ENCODE measurements around the gene ORC2.

Gene ORC2

DNA sequence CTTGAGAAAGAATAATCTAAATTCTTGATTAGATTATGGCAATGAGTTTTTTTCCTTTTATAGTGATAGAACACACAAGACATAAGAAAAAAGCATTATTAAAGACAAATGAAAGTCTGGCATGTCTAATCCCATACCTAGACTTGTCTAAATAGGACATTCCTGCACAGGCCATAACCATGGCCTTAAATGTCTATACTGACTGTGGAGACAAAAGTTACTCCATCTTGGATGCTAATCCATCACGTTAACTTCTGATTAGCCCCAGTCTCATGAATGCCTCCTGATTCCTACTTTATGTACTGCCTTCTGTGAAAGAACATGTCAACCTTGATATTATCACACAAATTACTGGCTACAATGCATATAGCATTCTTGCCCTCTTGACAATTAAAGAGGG lies 23.6 kb downstream of the ORC2 start:
- Histone ChIP-seq H3K9me3 (ENCODE audit: control insufficient read depth, low read length) (no peaks in the 10 kb centered on the region), H3K4me3 (ENCODE audit: low read length) (no peak overlapping the region), H3K27me3 (replicated peaks; ENCODE audit: control insufficient read depth, insufficient read depth, low read length) (no peaks in the 10 kb centered on the region), H3K9ac (ENCODE audit: low read length) (no peak overlapping the region), H3K36me3 (ENCODE audit: control insufficient read depth, insufficient read depth, low read length, severe bottlenecking) (peaks cover 61% of the 10 kb centered on the region), H3K4me1 (ENCODE audit: control insufficient read depth, insufficient read depth, low read length) (peaks cover 8% of the 10 kb centered on the region)
- DNase-seq (ENCODE audit: low read depth): no peak

- H3K36me3 ChIP-seq (ENCODE audit: control insufficient read depth, insufficient read depth, low read length, severe bottlenecking): peaks cover 44% of the 10 kb centered on the region
Measured at GRCh38 chr2:200930947-200931626, 32.4 kb downstream of the ORC2 start.

DNA sequence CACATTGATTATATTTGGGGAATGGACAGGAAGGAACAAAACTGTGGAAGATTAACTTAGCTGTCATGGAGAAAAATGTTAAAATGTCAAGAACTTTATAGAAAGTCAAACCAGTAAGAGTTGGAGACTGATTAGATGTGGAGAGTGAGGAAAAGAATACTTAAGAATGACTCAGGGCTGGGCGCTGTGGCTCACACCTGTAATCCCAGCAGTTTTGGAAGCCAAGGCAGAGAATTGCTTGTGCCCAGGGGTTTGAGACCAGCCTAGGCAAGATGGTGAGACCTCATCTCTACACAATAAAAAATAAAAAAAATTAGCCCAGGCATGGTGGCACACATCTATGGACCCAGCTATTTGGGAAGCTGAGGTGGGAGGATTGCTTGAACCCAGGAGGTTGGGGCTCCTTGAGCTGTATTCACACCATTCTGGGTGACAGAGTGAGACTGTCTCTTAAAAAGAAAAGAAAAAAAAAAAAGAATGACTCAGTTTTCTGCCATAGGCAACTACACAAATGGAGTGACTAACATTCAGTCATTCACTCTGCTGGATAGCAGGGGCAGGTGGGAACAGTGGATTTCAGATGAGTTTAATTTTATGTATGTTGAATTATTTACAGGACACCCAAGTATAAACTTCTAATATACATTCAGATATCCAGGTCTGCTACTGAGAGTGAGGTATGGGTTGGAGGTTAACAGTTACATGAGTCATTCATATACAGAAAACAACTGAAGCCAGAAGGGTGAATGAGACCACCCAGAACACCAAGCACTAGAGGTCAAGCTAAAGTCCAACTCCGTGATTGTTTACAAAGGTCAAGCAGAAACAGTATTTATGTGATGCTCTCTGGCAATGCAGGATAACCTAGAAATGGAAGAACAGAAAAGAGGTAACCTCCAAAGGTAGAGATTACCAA lies 33.9 kb downstream of the ORC2 start:
- H3K9me3 ChIP-seq (ENCODE audit: control insufficient read depth, low read length): no peaks in the 10 kb centered on the region
- H3K9ac ChIP-seq (ENCODE audit: low read length): no peak overlapping the region
- no peaks in the 10 kb centered on the region for H3K27me3 ChIP-seq (replicated peaks; ENCODE audit: control insufficient read depth, insufficient read depth, low read length)
- peaks cover 36% of the 10 kb centered on the region for H3K36me3 ChIP-seq (ENCODE audit: control insufficient read depth, insufficient read depth, low read length, severe bottlenecking)
- H3K4me3 ChIP-seq (ENCODE audit: low read length): no peak overlapping the region
- no peak for DNase-seq (ENCODE audit: low read depth)
- peaks cover 11% of the 10 kb centered on the region for H3K4me1 ChIP-seq (ENCODE audit: control insufficient read depth, insufficient read depth, low read length)

More at GRCh38 chr2:200930947-200931626, 32.4 kb downstream of the ORC2 start:
- Histone ChIP-seq H3K4me3 (ENCODE audit: low read length) (no peak overlapping the region), H3K9me3 (ENCODE audit: control insufficient read depth, low read length) (no peaks in the 10 kb centered on the region), H3K27me3 (replicated peaks; ENCODE audit: control insufficient read depth, insufficient read depth, low read length) (no peaks in the 10 kb centered on the region), H3K4me1 (ENCODE audit: control insufficient read depth, insufficient read depth, low read length) (peaks cover 11% of the 10 kb centered on the region), H3K9ac (ENCODE audit: low read length) (no peak overlapping the region)
- peak; percentile 33 for DNase-seq (ENCODE audit: low read depth)

- no peak overlapping the region for H3K4me3 ChIP-seq (ENCODE audit: low read length)
- no peaks in the 10 kb centered on the region for H3K27me3 ChIP-seq (replicated peaks; ENCODE audit: control insufficient read depth, insufficient read depth, low read length)
- H3K36me3 ChIP-seq (ENCODE audit: control insufficient read depth, insufficient read depth, low read length, severe bottlenecking): peaks cover 70% of the 10 kb centered on the region
- H3K9ac ChIP-seq (ENCODE audit: low read length): no peak overlapping the region
- no peaks in the 10 kb centered on the region for H3K9me3 ChIP-seq (ENCODE audit: control insufficient read depth, low read length)
- no peaks in the 10 kb centered on the region for H3K4me1 ChIP-seq (ENCODE audit: control insufficient read depth, insufficient read depth, low read length)
- no peak for DNase-seq (ENCODE audit: low read depth)
Measured at GRCh38 chr2:200922439-200922838, 41.0 kb downstream of the ORC2 start.

GRCh38 chr2:200913654-200914053 lies 49.8 kb downstream of the ORC2 start:
- Histone ChIP-seq H3K27me3 (replicated peaks; ENCODE audit: control insufficient read depth, insufficient read depth, low read length) (no peaks in the 10 kb centered on the region), H3K9me3 (ENCODE audit: control insufficient read depth, low read length) (no peaks in the 10 kb centered on the region), H3K36me3 (ENCODE audit: control insufficient read depth, insufficient read depth, low read length, severe bottlenecking) (peaks cover 52% of the 10 kb centered on the region), H3K9ac (ENCODE audit: low read length) (peak overlapping the region; percentile 49), H3K4me3 (ENCODE audit: low read length) (no peak overlapping the region), H3K4me1 (ENCODE audit: control insufficient read depth, insufficient read depth, low read length) (peaks cover 13% of the 10 kb centered on the region)
- DNase-seq (ENCODE audit: low read depth): peak; percentile 65

GRCh38 chr2:200909958-200910357 lies 53.5 kb downstream of the ORC2 start:
- peaks cover 46% of the 10 kb centered on the region for H3K36me3 ChIP-seq (ENCODE audit: control insufficient read depth, insufficient read depth, low read length, severe bottlenecking)
- no peak overlapping the region for H3K4me3 ChIP-seq (ENCODE audit: low read length)
- H3K27me3 ChIP-seq (replicated peaks; ENCODE audit: control insufficient read depth, insufficient read depth, low read length): no peaks in the 10 kb centered on the region
- H3K4me1 ChIP-seq (ENCODE audit: control insufficient read depth, insufficient read depth, low read length): peaks cover 13% of the 10 kb centered on the region
- H3K9me3 ChIP-seq (ENCODE audit: control insufficient read depth, low read length): no peaks in the 10 kb centered on the region
- no peak overlapping the region for H3K9ac ChIP-seq (ENCODE audit: low read length)
- DNase-seq (ENCODE audit: low read depth): no peak

DNA sequence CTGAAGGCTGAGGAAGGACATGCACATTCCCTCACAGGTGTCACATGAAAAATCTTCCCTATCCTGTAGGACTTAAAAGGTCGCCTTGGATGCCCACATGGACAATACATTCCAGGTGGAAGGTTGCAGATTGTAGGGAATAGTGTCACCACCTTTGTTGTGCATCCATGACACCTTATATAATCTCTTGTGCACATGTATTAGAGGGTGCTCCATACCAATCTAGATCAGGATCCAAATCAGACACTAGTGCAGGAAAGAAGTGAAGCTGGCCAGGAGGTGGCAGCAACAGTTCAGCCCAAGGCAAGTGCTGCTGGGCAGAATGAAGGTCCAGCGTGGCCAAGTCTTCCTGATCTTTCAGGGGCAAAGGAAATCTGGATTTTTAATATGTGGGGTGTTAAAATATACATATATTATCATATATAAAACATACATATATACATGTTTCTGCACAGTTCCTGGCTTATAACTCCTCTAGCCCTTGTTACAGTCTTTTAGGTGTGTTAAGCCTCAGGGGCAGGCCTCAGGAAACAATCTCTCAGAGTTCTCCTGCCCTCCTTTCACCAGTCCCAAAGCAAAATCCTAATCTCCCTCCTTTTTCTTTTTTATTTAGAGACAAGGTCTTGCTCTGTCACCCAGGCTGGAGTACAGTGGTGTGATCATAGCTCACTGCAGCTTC lies 57.7 kb downstream of the ORC2 start:
- no peaks in the 10 kb centered on the region for H3K4me1 ChIP-seq (ENCODE audit: control insufficient read depth, insufficient read depth, low read length)
- H3K36me3 ChIP-seq (ENCODE audit: control insufficient read depth, insufficient read depth, low read length, severe bottlenecking): peaks cover 50% of the 10 kb centered on the region
- H3K27me3 ChIP-seq (replicated peaks; ENCODE audit: control insufficient read depth, insufficient read depth, low read length): no peaks in the 10 kb centered on the region
- DNase-seq (ENCODE audit: low read depth): peak; percentile 83
- H3K9me3 ChIP-seq (ENCODE audit: control insufficient read depth, low read length): no peaks in the 10 kb centered on the region
- peak overlapping the region; percentile 42 for H3K9ac ChIP-seq (ENCODE audit: low read length)
- H3K4me3 ChIP-seq (ENCODE audit: low read length): no peak overlapping the region

GRCh38 chr2:200901459-200902072 lies 61.9 kb downstream of the ORC2 start:
- peak overlapping the region; percentile 14 for H3K9ac ChIP-seq (ENCODE audit: low read length)
- H3K9me3 ChIP-seq (ENCODE audit: control insufficient read depth, low read length): no peaks in the 10 kb centered on the region
- no peaks in the 10 kb centered on the region for H3K27me3 ChIP-seq (replicated peaks; ENCODE audit: control insufficient read depth, insufficient read depth, low read length)
- peaks cover 11% of the 10 kb centered on the region for H3K4me1 ChIP-seq (ENCODE audit: control insufficient read depth, insufficient read depth, low read length)
- no peak overlapping the region for H3K4me3 ChIP-seq (ENCODE audit: low read length)
- DNase-seq (ENCODE audit: low read depth): peak; percentile 93
- H3K36me3 ChIP-seq (ENCODE audit: control insufficient read depth, insufficient read depth, low read length, severe bottlenecking): peaks cover 63% of the 10 kb centered on the region

DNA sequence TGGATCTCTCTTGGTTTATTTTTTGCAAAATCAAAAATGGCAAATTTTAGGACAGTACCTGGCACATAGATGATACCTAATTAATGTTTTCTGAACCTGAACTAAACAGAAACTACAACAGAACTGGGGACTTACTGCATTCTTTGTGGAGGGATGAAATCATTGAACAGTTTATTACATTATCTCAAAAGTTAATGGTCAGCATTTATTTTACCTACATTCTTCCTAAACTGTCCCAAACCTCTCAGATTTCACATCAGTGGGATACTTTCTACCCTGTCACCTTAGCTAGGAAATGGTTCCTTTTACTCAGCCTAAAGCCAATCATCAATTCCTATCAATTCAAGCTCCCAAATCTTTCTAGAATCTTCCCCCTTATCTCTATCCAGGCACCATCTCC lies 64.0 kb downstream of the ORC2 start:
- Histone ChIP-seq H3K9ac (ENCODE audit: low read length) (no peak overlapping the region), H3K4me3 (ENCODE audit: low read length) (no peak overlapping the region), H3K36me3 (ENCODE audit: control insufficient read depth, insufficient read depth, low read length, severe bottlenecking) (peaks cover 77% of the 10 kb centered on the region), H3K4me1 (ENCODE audit: control insufficient read depth, insufficient read depth, low read length) (peaks cover 11% of the 10 kb centered on the region), H3K9me3 (ENCODE audit: control insufficient read depth, low read length) (no peaks in the 10 kb centered on the region), H3K27me3 (replicated peaks; ENCODE audit: control insufficient read depth, insufficient read depth, low read length) (no peaks in the 10 kb centered on the region)
- DNase-seq (ENCODE audit: low read depth): no peak

DNA sequence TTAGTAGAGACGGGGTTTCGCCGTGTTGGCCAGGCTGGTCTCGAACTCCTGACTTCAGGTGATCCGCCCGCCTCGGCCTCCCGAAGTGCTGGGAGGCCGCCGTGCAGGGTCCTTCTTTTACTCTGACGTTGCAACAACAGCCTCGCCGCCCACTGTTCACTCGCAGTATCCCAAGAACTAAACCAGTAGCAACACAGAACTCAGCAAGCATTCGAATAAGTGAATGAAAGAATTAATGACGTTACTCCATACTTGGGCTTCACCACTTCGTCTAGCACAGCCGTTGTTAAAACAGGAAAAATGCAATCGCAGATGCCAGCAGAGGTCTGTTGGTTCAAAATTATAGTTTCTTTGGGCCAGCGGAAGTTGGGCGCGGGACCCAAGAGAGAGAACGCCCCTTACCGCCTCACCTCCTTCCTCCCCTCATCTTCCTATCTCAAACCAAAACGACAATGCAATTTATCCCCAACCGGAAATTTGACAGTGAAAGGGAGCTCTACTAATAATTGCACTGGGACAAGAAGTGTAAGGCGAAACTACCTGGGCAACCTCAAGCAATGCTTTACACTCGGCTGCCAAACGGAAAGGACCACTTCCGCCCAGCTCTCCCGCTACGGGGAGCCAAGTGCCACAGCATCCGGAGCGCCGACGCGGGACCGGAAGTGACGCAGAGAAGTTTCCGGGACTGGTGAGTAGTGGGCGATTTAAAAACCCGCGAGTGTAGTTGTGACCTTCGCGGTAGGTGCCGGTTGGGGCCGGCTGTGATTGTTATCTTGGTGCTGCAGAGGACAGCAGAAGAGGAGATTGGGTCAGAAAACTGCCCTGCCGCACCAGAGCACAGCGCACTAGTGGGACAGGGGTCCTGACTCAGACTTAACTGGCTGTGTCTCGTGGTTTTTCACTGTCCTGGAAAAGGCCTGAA lies 74.5 kb downstream of the ORC2 start, which contains the start of the genes NIF3L1 and PPIL3:
NIF3L1 (plus strand) TSS at position 668 of the 922 bp plus-strand sequence. CDS start 2,573 bp downstream, outside the sequence.
PPIL3 (minus strand) TSS at position 374 of the 922 bp plus-strand sequence. CDS start 1,462 bp downstream, outside the sequence.
- Histone ChIP-seq H3K9ac (ENCODE audit: low read length) (peak within 1 kb of the TSS; percentile 89), H3K9me3 (ENCODE audit: control insufficient read depth, low read length) (no peaks in the 10 kb centered on the region), H3K4me1 (ENCODE audit: control insufficient read depth, insufficient read depth, low read length) (peaks cover 12% of the 10 kb centered on the region), H3K4me3 (ENCODE audit: low read length) (peak within 1 kb of the TSS; percentile 89), H3K36me3 (ENCODE audit: control insufficient read depth, insufficient read depth, low read length, severe bottlenecking) (peaks cover 22% of the 10 kb centered on the region), H3K27me3 (replicated peaks; ENCODE audit: control insufficient read depth, insufficient read depth, low read length) (no peaks in the 10 kb centered on the region)
- DNase-seq (ENCODE audit: low read depth): peak; percentile 99

All from adipocyte (in vitro differentiated cells).